Common myeloid progenitor, CD34-positive (primary cell): ENCODE results near the gene TOMM6.
"Not testable (repeated sequence)": the region's sequence is repeated elsewhere in the genome, so short reads cannot be mapped to it uniquely, and the experiment has no call there.

Experiments
- CTCF ChIA-PET: fragments of 350-600 bp; sonication (Branson Sonifier 250); formaldehyde crosslinking; loops from one replicate; lab custom pipeline; 2021; ENCODE audit warnings: antibody characterized with exemption; lab: Charles Lee
- POLR2A ChIA-PET: fragments of 350-600 bp; sonication (Branson Sonifier 250); formaldehyde crosslinking; loops from one replicate; lab custom pipeline; 2021; ENCODE audit warnings: antibody characterized with exemption; lab: Charles Lee
- DNase-seq, 3 donors: peaks; one replicate each; pipeline versions ENCODE4 v3.0.0 to v3.0.0-alpha.2; 2013
- H3K27ac ChIP-seq, 2 experiments: 1 replicate in 1 of 2; 2 replicates in 1 of 2; pipeline ENCODE4 v1.7.0; 2013; ENCODE audit warnings: inconsistent platforms in 2 of 2, low read length in 2 of 2, mild to moderate bottlenecking in 2 of 2, low read depth in 1 of 2, moderate library complexity in 1 of 2; ENCODE audit not compliant: severe bottlenecking in 2 of 2, insufficient read depth in 1 of 2, poor library complexity in 1 of 2
- H3K27me3 ChIP-seq, 5 experiments: replicated peaks in 2 of 5; 1 replicate in 3 of 5; 2 replicates in 2 of 5; pipeline versions ENCODE4 v1.6.1 to v1.7.0; 2013; ENCODE audit warnings: low read length in 4 of 5, mild to moderate bottlenecking in 2 of 5, moderate library complexity in 2 of 5, inconsistent platforms in 1 of 5; ENCODE audit not compliant: insufficient read depth in 5 of 5, control insufficient read depth in 4 of 5
- H3K36me3 ChIP-seq, 4 experiments: 1 replicate in 2 of 4; 2 replicates in 2 of 4; pipeline versions ENCODE4 v1.6.1 to v1.7.0; 2013; ENCODE audit warnings: low read length in 3 of 4, control low read depth in 1 of 4, mild to moderate bottlenecking in 1 of 4; ENCODE audit not compliant: control insufficient read depth in 4 of 4, insufficient read depth in 4 of 4
- H3K4me1 ChIP-seq, 4 experiments: 1 replicate in 3 of 4; 2 replicates in 1 of 4; pipeline versions ENCODE4 v1.6.1 to v1.7.1; 2013; ENCODE audit warnings: low read length in 3 of 4, mild to moderate bottlenecking in 3 of 4, control low read depth in 1 of 4, inconsistent platforms in 1 of 4, moderate library complexity in 1 of 4; ENCODE audit not compliant: control insufficient read depth in 4 of 4, insufficient read depth in 4 of 4; ENCODE audit errors: control extremely low read depth in 1 of 4
- H3K4me3 ChIP-seq, 7 experiments: 1 replicate in 4 of 7; 2 replicates in 3 of 7; pipeline versions ENCODE4 v1.5.1 to v1.7.0; 2013; ENCODE audit warnings: mild to moderate bottlenecking in 7 of 7, low read length in 6 of 7, moderate library complexity in 6 of 7, inconsistent platforms in 2 of 7, low read depth in 2 of 7, control low read depth in 1 of 7; ENCODE audit not compliant: insufficient read depth in 4 of 7, control insufficient read depth in 1 of 7; ENCODE audit errors: extremely low read depth in 1 of 7
- H3K9me3 ChIP-seq, 5 experiments: 1 replicate in 4 of 5; 2 replicates in 1 of 5; pipeline versions ENCODE4 v1.6.1 to v1.7.1; 2013; ENCODE audit warnings: low read length in 4 of 5, mild to moderate bottlenecking in 2 of 5, inconsistent platforms in 1 of 5, low read depth in 1 of 5, moderate library complexity in 1 of 5; ENCODE audit not compliant: control insufficient read depth in 4 of 5, insufficient read depth in 2 of 5; ENCODE audit errors: control extremely low read depth in 1 of 5
- WGBS: methylation state at CpG from one replicate; pipeline ENCODE4 v1.1.5; 2013; ENCODE audit not compliant: insufficient coverage; 5-methylcytosine and 5-hydroxymethylcytosine counted together

The TOMM6 gene

DNA sequence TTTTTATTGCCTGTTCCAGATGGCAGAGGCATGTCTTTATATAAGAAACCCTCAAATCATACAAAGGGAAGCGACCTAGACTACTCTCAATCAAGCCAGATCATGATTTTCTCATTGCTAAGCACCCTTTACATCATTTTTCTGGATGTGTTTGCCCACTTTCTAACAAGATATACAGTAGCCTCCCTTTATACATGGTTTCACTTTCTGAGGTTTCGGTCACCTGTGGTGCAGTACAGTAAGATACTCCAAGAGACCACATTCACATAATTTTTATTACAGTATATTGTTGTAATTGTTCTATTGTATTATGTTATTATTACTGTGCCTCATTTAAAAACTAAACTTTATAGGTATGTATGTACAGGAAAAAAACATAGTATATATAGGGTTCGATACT lies 23.6 kb downstream of the TOMM6 start:
- no peaks in the 10 kb centered on the region for H3K4me1 ChIP-seq
- WGBS: 83% methylated on average over 1 of the region's 3 CpGs
- H3K27ac ChIP-seq: no peak overlapping the region
- ChIA-PET POLR2A (no interaction called here), CTCF (no interaction called here)
- no peak overlapping the region for H3K4me3 ChIP-seq
- no peak for DNase-seq
- no peaks in the 10 kb centered on the region for H3K9me3 ChIP-seq
- H3K36me3 ChIP-seq: peaks cover 0 to 6% (median 4%) of the 10 kb centered on the region in 4 experiments
- H3K27me3 ChIP-seq: no peaks in the 10 kb centered on the region

DNA sequence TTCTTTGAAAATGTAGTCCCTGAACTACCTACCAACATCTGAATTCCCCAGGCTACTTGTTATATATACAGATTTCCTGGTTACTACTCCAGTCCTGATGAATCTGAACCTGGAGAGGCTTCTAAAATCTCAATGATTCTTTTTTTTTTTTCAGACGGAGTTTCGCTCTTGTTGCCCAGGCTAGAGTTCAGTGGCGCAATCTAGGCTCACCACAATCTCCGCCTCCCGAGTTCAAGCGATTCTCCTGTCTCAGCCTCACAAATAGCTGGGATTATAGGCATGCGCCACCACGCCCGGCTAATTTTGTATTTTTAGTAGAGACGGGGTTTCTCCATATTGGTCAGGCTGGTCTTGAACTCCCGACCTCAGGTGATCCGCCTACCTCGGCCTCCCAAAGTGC lies 24.5 kb downstream of the TOMM6 start:
- H3K9me3 ChIP-seq, H3K36me3 ChIP-seq, H3K4me1 ChIP-seq, H3K4me3 ChIP-seq, H3K27me3 ChIP-seq, H3K27ac ChIP-seq, POLR2A ChIA-PET, DNase-seq: not testable (repeated sequence)
- CTCF ChIA-PET: interaction anchor here (2.1 kb wide), 1 partner anchor 25 kb away, joined by 5 read pairs; the partner anchor contains the start of gene TOMM6
- WGBS: 98% methylated on average over 7 of the region's 13 CpGs

DNA sequence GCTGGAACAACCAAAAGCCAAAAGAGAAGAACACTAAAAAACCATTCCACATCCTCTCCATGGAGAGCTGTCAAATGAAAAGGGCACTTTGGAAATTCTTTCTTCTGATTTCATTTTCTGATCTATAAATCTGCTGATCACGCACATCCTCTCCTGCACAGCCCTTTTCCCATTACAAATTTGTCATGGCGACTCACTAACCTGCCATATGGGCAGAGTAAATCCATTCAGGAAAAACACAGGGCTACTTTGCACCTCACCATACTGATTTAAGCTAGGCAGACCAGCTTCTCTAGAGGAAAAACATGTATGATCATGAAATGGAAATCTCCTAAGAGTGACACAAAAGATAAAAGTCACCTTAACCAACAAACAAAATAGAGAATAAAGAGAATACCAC lies 26.0 kb downstream of the TOMM6 start:
- CTCF ChIA-PET: interaction anchor here (0.7 to 2.1 kb wide), 3 partner anchors 26 to 42 kb away, joined by 3 to 5 read pairs (median 3); partner anchors contain the start of gene TOMM6
- no peaks in the 10 kb centered on the region for H3K27me3 ChIP-seq
- no peaks in the 10 kb centered on the region for H3K9me3 ChIP-seq
- no peak overlapping the region for H3K27ac ChIP-seq
- POLR2A ChIA-PET: no interaction called here
- H3K36me3 ChIP-seq: no peaks in the 10 kb centered on the region
- H3K4me1 ChIP-seq: no peaks in the 10 kb centered on the region
- no peak for DNase-seq
- no peak overlapping the region for H3K4me3 ChIP-seq
- 100% methylated on average over 2 of the region's 2 CpGs for WGBS

DNA sequence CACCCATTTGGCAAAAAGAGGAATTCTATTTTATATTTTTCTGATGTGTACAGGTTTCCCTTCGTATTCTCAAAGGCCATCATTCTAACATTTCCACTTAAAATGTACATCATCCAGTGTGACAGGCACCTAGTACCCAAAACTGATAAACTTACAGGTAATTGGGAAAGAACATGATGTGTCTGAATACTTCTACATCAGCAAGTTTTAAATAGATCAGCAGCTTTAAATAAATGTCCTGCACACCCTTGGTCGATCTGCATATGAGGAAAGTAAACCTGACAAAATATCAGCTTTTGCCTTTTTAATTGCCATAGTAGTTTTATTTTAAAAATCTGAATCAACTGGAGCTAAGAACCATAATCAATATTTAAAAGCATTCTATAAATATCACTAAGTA lies 26.5 kb downstream of the TOMM6 start:
- Histone ChIP-seq H3K27me3 (no peaks in the 10 kb centered on the region), H3K27ac (no peak overlapping the region), H3K4me3 (no peak overlapping the region), H3K9me3 (no peaks in the 10 kb centered on the region), H3K4me1 (no peaks in the 10 kb centered on the region), H3K36me3 (no peaks in the 10 kb centered on the region)
- no CpG with 5 or more reads among the region's 2 CpGs for WGBS
- POLR2A ChIA-PET: no interaction called here
- DNase-seq: no peak
- CTCF ChIA-PET: interaction anchor here (0.7 to 2.1 kb wide), 4 partner anchors 27 to 228 kb away, joined by 3 to 5 read pairs (median 3); partner anchors contain the start of gene TOMM6

DNA sequence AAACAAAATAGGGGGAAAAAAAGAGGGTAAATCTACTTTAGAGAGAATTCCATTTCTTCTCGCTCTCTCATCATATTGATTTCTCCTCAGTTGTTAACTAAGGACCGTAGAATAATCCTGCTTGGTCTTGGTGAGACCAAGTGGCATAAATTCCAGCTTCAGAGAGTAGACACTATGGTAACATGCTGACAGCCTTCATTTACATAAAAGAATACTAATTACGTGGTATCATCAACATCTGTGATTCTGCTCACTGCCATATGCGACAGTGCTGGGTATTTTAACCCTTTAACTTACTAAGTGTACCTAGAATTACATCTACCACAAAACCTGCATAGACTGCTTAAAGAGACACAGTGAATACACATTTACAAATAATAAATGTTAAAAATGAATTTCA lies 27.1 kb downstream of the TOMM6 start:
- ChIA-PET POLR2A (no interaction called here), CTCF (interaction anchor here (1.0 to 2.0 kb wide), 2 partner anchors 227 to 229 kb away, joined by 3 to 5 read pairs; no protein-coding TSS in a partner anchor)
- Histone ChIP-seq H3K4me1 (no peaks in the 10 kb centered on the region), H3K27me3 (no peaks in the 10 kb centered on the region), H3K27ac (no peak overlapping the region), H3K36me3 (no peaks in the 10 kb centered on the region), H3K9me3 (no peaks in the 10 kb centered on the region), H3K4me3 (no peak overlapping the region)
- WGBS: 84% methylated on average over 3 of the region's 4 CpGs
- no peak for DNase-seq

DNA sequence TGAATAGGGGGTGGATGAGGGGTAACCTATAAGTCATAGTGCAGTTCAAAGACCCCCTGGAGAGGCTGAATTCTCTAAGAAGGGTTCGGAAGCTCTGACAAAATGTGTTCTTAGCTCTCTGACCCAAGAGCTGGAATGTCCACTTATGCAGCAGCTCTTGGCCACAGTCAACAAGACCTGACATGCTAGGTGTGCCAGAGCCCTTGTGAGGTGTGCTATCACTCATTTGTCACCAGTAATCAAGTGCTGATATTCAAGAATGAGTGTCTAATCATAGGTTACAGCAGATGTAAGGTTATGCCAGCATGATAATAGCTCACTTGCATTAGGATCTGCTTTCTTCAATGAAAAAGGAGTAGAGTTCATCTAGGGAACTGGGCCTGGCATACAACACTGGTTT lies 28.1 kb downstream of the TOMM6 start:
- H3K9me3 ChIP-seq: no peaks in the 10 kb centered on the region
- WGBS: 100% methylated on average over 1 of the region's 1 CpG
- peaks cover 0 to 2% (median 0%) of the 10 kb centered on the region in 4 experiments for H3K36me3 ChIP-seq
- POLR2A ChIA-PET: no interaction called here
- H3K4me3 ChIP-seq: no peak overlapping the region
- H3K27ac ChIP-seq: no peak overlapping the region
- no peaks in the 10 kb centered on the region for H3K4me1 ChIP-seq
- no peaks in the 10 kb centered on the region for H3K27me3 ChIP-seq
- DNase-seq: no peak
- CTCF ChIA-PET: interaction anchor here (2.0 kb wide), 1 partner anchor 228 kb away, joined by 5 read pairs; no protein-coding TSS in a partner anchor

DNA sequence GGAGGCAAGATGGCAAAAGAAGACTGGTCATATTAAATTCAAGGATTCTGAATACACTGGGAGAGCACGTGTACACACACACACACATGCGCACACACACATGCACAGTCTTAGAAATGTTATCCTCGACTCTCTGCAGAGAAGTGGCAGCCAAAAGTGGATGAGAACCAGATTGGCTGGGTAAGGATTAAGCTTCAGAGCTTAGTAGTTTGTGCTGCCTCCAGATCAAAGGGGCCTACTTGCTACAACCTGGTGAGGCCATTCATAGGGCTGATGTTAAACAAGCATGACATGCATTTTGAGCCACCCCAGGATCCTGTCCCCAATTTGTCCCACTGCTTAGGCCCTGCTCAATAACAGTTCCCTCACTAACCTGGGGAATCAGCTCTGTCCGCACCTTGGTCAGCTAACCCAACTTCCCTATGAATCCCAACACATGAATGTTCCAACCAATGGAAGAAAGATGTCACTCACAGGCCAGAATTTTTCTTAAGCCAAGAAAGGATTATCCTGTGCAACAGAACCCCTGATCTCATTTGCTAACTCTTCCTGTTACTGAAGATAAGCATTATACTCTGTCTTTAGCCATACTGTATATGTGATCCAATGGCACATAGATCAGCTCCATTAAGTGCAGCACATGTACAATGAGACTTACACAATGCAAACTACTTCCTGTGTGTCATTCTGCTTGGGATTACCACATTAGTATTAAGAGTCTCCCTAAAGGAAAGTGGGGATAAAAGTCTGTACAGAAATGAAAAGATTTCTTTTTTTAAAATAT lies 31.0 kb downstream of the TOMM6 start:
- Histone ChIP-seq H3K4me1 (no peaks in the 10 kb centered on the region), H3K27ac (no peak overlapping the region), H3K36me3 (peaks cover 0 to 2% (median 0%) of the 10 kb centered on the region in 4 experiments), H3K27me3 (no peaks in the 10 kb centered on the region), H3K4me3 (no peak overlapping the region), H3K9me3 (no peaks in the 10 kb centered on the region)
- POLR2A ChIA-PET: interaction anchor here (0.5 kb wide), 1 partner anchor 124 kb away, joined by 3 read pairs; no protein-coding TSS in a partner anchor
- CTCF ChIA-PET: interaction anchor here (0.9 to 1.3 kb wide), 4 partner anchors 8 to 225 kb away, joined by 3 to 4 read pairs (median 3); no protein-coding TSS in a partner anchor
- peak in 1 of 3 donors; percentile 8 for DNase-seq
- WGBS: 100% methylated on average over 3 of the region's 4 CpGs
